Loucy (cell line): Measurements from ENCODE around the gene LNP1.

Experiments used
- H2AFZ ChIP-seq: fragments of 200-600 bp; sonication (generic); 2 replicates; pipeline ENCODE4 v1.6.0; 2016; ENCODE audit warnings: antibody characterized with exemption, mild to moderate bottlenecking, low read length, moderate library complexity
- H3F3A ChIP-seq: fragments of 200-600 bp; 2 replicates; pipeline ENCODE4 v1.6.0; 2016; ENCODE audit warnings: antibody characterized with exemption, low read depth, mild to moderate bottlenecking
- H3K27me3 ChIP-seq: fragments of 200-600 bp; sonication (generic); 2 replicates; pipeline ENCODE4 v1.6.1; 2014; ENCODE audit warnings: low read length, mild to moderate bottlenecking; ENCODE audit not compliant: insufficient read depth, poor library complexity, severe bottlenecking
- H3K36me3 ChIP-seq: fragments of 200-600 bp; sonication (generic); 2 replicates; pipeline ENCODE4 v1.6.1; 2016; ENCODE audit warnings: low read length; ENCODE audit not compliant: insufficient read depth
- H3K4me1 ChIP-seq: fragments of 200-600 bp; sonication (generic); 2 replicates; pipeline ENCODE4 v1.5.1; 2014; ENCODE audit warnings: low read length, mild to moderate bottlenecking; ENCODE audit not compliant: insufficient read depth, poor library complexity, severe bottlenecking
- H3K4me2 ChIP-seq: fragments of 200-600 bp; sonication (generic); 2 replicates; pipeline ENCODE4 v1.6.0; 2014; ENCODE audit warnings: antibody characterized with exemption, low read length, low read depth, mild to moderate bottlenecking; ENCODE audit not compliant: poor library complexity, severe bottlenecking
- H3K4me3 ChIP-seq: fragments of 200-600 bp; sonication (generic); 2 replicates; pipeline ENCODE4 v1.5.1; 2014; ENCODE audit warnings: low read length, mild to moderate bottlenecking, mixed read lengths; ENCODE audit not compliant: poor library complexity, severe bottlenecking
- H3K79me2 ChIP-seq: fragments of 200-600 bp; sonication (generic); 2 replicates; pipeline ENCODE4 v1.6.1; 2014; ENCODE audit warnings: low read length; ENCODE audit not compliant: insufficient read depth
- H3K9ac ChIP-seq: fragments of 200-600 bp; sonication (generic); 2 replicates; pipeline ENCODE4 v1.6.0; 2014; ENCODE audit warnings: mild to moderate bottlenecking, low read depth, low read length, moderate library complexity; ENCODE audit not compliant: poor library complexity, severe bottlenecking
- H3K9me2 ChIP-seq: fragments of 200-600 bp; sonication (generic); replicated peaks from 2 replicates; pipeline ENCODE4 v1.6.1; 2016; ENCODE audit warnings: low read depth, low read length, mixed read lengths
- H3K9me3 ChIP-seq: fragments of 200-600 bp; sonication (generic); 2 replicates; pipeline ENCODE4 v1.6.1; 2014; ENCODE audit warnings: mild to moderate bottlenecking, antibody characterized with exemption, low read length, low read depth; ENCODE audit not compliant: insufficient read depth
- H4K20me1 ChIP-seq: fragments of 200-600 bp; sonication (generic); 2 replicates; pipeline ENCODE4 v1.6.0; 2014; ENCODE audit warnings: antibody characterized with exemption, low read length, mild to moderate bottlenecking; ENCODE audit not compliant: insufficient read depth, poor library complexity, severe bottlenecking
- EZH2phosphoT487 ChIP-seq: fragments of 200-600 bp; IDR thresholded peaks from 2 replicates; pipeline ENCODE4 v1.6.1; 2018; ENCODE audit warnings: antibody characterized with exemption, mild to moderate bottlenecking, moderate library complexity, borderline replicate concordance
- TF ChIP-seq, protein P1 (sequence below): fragments of 200-600 bp; sonication (generic); conservative IDR thresholded peaks from 2 replicates; pipeline ENCODE4 v1.5.1; 2014; ENCODE audit warnings: mild to moderate bottlenecking, antibody characterized with exemption, low read length

The LNP1 gene

GRCh38 chr3:100354850-100355249 lies 46.5 kb upstream of the LNP1 start:
- peaks cover 34% of the 10 kb centered on the region for H3K36me3 ChIP-seq
- peaks cover 2% of the 10 kb centered on the region; the same call in 1 of the 2 replicates for H3K9me3 ChIP-seq

DNA sequence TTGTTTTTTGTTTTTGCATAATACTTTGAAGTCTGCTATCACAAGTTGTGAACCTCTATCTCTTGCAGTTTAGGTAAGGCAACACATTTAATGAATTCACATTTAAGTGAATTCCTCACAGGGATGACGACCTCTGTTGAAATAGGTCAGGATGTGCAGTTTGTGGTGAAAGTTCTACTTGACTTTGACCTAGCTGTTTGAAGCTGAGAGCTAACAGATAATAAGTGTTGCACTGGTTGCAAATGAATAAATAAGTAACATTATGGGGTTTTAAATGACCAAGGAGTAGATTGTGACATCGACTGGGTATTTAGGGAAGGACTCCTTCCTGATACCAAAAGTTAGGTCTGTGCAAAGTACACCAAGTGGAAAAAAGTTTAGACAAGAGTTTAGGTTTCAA lies 42.9 kb upstream of the LNP1 start:
- Histone ChIP-seq H3K27me3 (no peaks in the 10 kb centered on the region), H2AFZ (no peak overlapping the region), H3K9me2 (no peaks in the 10 kb centered on the region), H3K79me2 (no peaks in the 10 kb centered on the region), H3K9ac (no peak overlapping the region), H3K36me3 (peaks cover 30% of the 10 kb centered on the region), H4K20me1 (no peaks in the 10 kb centered on the region), H3K4me3 (no peak overlapping the region), H3K4me2 (no peak overlapping the region), H3K4me1 (no peaks in the 10 kb centered on the region), H3F3A (no peaks in the 10 kb centered on the region), H3K9me3 (peaks cover 5% of the 10 kb centered on the region; the same call in 1 of the 2 replicates)
- TF ChIP-seq EZH2phosphoT487, result no peak
- TF ChIP-seq, protein P1, sequence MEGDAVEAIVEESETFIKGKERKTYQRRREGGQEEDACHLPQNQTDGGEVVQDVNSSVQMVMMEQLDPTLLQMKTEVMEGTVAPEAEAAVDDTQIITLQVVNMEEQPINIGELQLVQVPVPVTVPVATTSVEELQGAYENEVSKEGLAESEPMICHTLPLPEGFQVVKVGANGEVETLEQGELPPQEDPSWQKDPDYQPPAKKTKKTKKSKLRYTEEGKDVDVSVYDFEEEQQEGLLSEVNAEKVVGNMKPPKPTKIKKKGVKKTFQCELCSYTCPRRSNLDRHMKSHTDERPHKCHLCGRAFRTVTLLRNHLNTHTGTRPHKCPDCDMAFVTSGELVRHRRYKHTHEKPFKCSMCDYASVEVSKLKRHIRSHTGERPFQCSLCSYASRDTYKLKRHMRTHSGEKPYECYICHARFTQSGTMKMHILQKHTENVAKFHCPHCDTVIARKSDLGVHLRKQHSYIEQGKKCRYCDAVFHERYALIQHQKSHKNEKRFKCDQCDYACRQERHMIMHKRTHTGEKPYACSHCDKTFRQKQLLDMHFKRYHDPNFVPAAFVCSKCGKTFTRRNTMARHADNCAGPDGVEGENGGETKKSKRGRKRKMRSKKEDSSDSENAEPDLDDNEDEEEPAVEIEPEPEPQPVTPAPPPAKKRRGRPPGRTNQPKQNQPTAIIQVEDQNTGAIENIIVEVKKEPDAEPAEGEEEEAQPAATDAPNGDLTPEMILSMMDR, result no peak

More at GRCh38 chr3:100354850-100355249, 46.5 kb upstream of the LNP1 start:
- TF ChIP-seq, protein P1, result no peak
- no peak for TF ChIP-seq EZH2phosphoT487
- H2AFZ ChIP-seq, result no peak overlapping the region
- no peaks in the 10 kb centered on the region for H4K20me1 ChIP-seq
- no peak overlapping the region for H3K4me3 ChIP-seq
- no peak overlapping the region for H3K4me2 ChIP-seq
- peaks cover 13% of the 10 kb centered on the region for H3K4me1 ChIP-seq
- H3K79me2 ChIP-seq, result no peaks in the 10 kb centered on the region
- no peak overlapping the region for H3K9ac ChIP-seq
- no peaks in the 10 kb centered on the region for H3K9me2 ChIP-seq
- no peaks in the 10 kb centered on the region for H3F3A ChIP-seq
- no peaks in the 10 kb centered on the region for H3K27me3 ChIP-seq

GRCh38 chr3:100359035-100359434 lies 42.3 kb upstream of the LNP1 start:
- Histone ChIP-seq H3K4me1 (no peaks in the 10 kb centered on the region), H2AFZ (no peak overlapping the region), H3K9ac (no peak overlapping the region), H3K79me2 (no peaks in the 10 kb centered on the region), H4K20me1 (no peaks in the 10 kb centered on the region), H3K4me2 (no peak overlapping the region), H3F3A (no peaks in the 10 kb centered on the region), H3K36me3 (peaks cover 30% of the 10 kb centered on the region), H3K9me2 (no peaks in the 10 kb centered on the region), H3K27me3 (no peaks in the 10 kb centered on the region), H3K4me3 (no peak overlapping the region), H3K9me3 (peaks cover 5% of the 10 kb centered on the region; the same call in 1 of the 2 replicates)
- no peak for TF ChIP-seq EZH2phosphoT487
- TF ChIP-seq, protein P1, result no peak
